ENCODE measurements around the gene MARCHF2. TPM values are rescaled to one million over a fixed set of nuclear protein-coding genes. Genes with fewer than 3 reads are reported as not detected.
"Not testable (repeated sequence)": the region's sequence is repeated elsewhere in the genome, so short reads cannot be mapped to it uniquely, and the experiment has no call there.

The MARCHF2 gene
- total RNA-seq, 1 experiment from 2014 or later, result 47.5 TPM

GRCh38 chr19:8399681-8400188 is 13.4 kb upstream of the MARCHF2 start:
- DNase-seq (ENCODE audit: low read depth), result no peak
- in situ Hi-C loops (cut with HindIII; ENCODE audit: low pct_unique_long_range_greater_than_20kb, low sequenced_read_pairs), result no loop called here

- in situ Hi-C loops (cut with HindIII; ENCODE audit: low pct_unique_long_range_greater_than_20kb, low sequenced_read_pairs), result no loop called here
- no peak for DNase-seq (ENCODE audit: low read depth)
Measured at GRCh38 chr19:8401981-8402411, 11.1 kb upstream of the MARCHF2 start.

DNA sequence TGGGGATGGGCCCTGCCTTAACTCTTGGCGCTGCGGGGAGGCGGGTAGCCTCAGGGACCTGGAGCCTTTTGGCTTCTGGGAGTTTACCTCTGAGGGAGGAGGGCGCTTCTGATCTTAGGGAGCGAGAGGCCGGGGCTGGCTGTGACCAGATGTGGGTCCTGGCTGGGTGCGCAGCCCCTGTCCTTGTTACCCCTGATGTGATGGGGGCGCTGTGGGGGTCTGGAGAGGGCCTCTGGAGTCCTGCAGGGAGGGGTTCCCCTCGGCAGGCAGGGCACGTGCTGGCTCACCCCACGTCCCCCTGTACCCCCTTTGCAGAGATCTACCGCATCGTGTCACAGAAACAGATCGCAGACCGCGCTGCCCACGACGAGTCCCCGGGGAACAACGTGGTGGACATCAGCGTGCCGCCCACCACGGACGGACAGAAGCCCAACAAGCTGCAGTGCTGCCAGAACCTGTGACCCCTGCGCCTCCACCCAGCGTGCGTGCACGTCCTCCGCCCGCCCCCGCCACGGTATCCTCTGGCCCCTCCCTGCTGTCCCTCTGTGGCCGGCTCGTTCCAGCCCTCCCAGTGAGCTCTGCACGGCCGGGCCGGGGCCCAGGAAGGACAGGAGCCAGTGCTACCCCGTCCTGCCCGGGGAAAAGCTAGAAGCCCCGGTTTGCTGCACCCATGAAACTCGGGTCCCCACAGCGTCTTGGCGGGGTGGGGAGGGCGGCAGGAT is 9.8 kb upstream of the MARCHF2 start:
- in situ Hi-C loops (cut with HindIII; ENCODE audit: low pct_unique_long_range_greater_than_20kb, low sequenced_read_pairs), result no loop called here
- DNase-seq (ENCODE audit: low read depth), result no peak

- in situ Hi-C loops (cut with HindIII; ENCODE audit: low pct_unique_long_range_greater_than_20kb, low sequenced_read_pairs), result no loop called here
Measured at GRCh38 chr19:8403820-8404109, 9.3 kb upstream of the MARCHF2 start.

GRCh38 chr19:8404391-8405151 is 8.5 kb upstream of the MARCHF2 start:
- in situ Hi-C loops (cut with HindIII; ENCODE audit: low pct_unique_long_range_greater_than_20kb, low sequenced_read_pairs), result no loop called here
- DNase-seq (ENCODE audit: low read depth), result no peak

More at GRCh38 chr19:8403820-8404109, 9.3 kb upstream of the MARCHF2 start:
- no peak for DNase-seq (ENCODE audit: low read depth)

DNA sequence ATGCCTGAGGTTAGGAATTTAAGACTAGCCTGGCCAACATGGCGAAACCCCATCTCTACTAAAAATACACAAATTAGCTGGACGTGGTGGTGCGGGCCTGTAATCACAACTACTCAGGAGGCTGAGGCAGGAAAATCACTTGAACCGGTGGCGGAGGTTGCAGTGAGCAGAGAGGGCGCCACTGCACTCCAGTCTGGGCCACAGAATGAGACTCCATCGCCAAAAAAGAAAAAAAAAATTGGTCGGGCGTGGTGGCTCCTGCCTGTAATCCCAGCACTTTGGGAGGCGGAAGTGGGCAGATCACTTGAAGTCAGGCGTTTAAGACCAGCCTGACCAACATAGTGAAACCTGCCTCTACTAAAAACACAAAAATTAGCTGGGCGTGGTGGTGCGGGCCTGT is 2.4 kb upstream of the MARCHF2 start:
- DNase-seq (ENCODE audit: low read depth); in situ Hi-C loops (cut with HindIII; ENCODE audit: low pct_unique_long_range_greater_than_20kb, low sequenced_read_pairs): not testable (repeated sequence)

GRCh38 chr19:8413629-8413995 is 507 bp downstream of the MARCHF2 start:
- in situ Hi-C loops (cut with HindIII; ENCODE audit: low pct_unique_long_range_greater_than_20kb, low sequenced_read_pairs), result no loop called here
- DNase-seq (ENCODE audit: low read depth), result no peak

- DNase-seq (ENCODE audit: low read depth), result no peak
- in situ Hi-C loops (cut with HindIII; ENCODE audit: low pct_unique_long_range_greater_than_20kb, low sequenced_read_pairs), result no loop called here
Measured at GRCh38 chr19:8416796-8417195, 3.7 kb downstream of the MARCHF2 start.

GRCh38 chr19:8421484-8422461 is 8.7 kb downstream of the MARCHF2 start:
- in situ Hi-C loops (cut with HindIII; ENCODE audit: low pct_unique_long_range_greater_than_20kb, low sequenced_read_pairs), result no loop called here
- DNase-seq (ENCODE audit: low read depth), result no peak

DNA sequence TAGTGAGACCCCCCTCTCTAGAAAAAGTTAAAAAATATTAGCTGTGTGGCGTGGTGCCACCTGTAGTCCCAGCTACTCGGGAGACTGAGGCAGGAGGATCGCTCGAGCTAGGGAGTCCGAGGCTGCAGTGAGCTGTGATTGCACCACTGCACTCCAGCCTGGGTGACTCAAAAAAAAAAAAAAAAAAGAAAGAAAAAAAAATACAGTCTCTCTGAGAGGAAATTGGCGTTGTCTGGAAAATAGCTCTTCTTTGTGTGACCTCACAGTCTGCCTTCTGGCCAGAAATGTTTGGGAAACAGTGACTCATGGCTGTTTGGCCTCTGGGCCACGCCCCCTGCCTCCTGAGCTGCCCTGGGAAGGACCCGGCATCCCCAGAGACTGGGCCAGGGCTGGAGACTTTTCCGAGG is 10.7 kb downstream of the MARCHF2 start:
- in situ Hi-C loops (cut with HindIII; ENCODE audit: low pct_unique_long_range_greater_than_20kb, low sequenced_read_pairs), result no loop called here

DNA sequence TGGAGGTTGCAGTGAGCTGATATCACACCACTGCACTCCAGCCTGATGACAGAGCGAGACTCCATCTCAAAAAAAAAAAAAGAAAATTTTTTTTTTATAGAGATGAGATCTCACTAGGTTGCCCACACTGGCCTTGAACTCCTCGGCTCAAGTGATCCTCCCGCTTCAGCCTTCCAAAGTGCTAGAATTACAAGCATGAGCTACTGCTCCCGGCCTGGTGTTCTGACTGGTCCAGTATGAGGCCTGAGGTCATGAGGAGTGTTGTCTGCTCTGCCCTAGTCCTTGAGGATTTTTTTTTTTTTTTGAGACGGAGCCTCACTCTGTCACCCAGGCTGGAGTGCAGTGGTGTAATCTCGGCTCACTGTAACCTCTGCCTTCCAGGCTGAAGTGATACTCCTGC is 12.2 kb downstream of the MARCHF2 start:
- DNase-seq (ENCODE audit: low read depth); in situ Hi-C loops (cut with HindIII; ENCODE audit: low pct_unique_long_range_greater_than_20kb, low sequenced_read_pairs): not testable (repeated sequence)

More for the DNA sequence above, 10.7 kb downstream of the MARCHF2 start:
- DNase-seq (ENCODE audit: low read depth), result peak; percentile 91

GRCh38 chr19:8426283-8426682 is 13.2 kb downstream of the MARCHF2 start:
- in situ Hi-C loops (cut with HindIII; ENCODE audit: low pct_unique_long_range_greater_than_20kb, low sequenced_read_pairs), result no loop called here
- DNase-seq (ENCODE audit: low read depth), result no peak

DNA sequence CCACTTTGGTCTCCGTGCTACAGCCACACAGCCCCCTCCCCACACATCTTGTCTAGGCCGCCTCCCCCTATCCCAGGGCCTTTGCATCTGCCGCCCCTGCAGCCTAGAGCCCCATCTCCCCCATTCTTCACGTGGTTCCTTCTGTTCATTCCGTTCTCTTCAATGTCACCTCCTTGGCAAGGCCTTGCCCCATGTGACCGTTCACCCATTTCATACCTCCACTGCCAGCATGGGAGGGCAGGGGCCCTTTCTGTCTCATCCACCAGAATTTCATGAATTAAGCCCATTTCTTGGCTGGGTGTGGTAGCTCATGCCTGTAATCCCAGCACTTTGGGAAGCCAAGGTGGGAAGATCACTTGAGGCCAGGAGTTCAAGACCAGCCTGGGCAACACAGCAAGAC is 15.9 kb downstream of the MARCHF2 start:
- DNase-seq (ENCODE audit: low read depth), result no peak
- in situ Hi-C loops (cut with HindIII; ENCODE audit: low pct_unique_long_range_greater_than_20kb, low sequenced_read_pairs), result no loop called here

GRCh38 chr19:8429826-8430225 is 16.7 kb downstream of the MARCHF2 start:
- DNase-seq (ENCODE audit: low read depth), result no peak
- in situ Hi-C loops (cut with HindIII; ENCODE audit: low pct_unique_long_range_greater_than_20kb, low sequenced_read_pairs), result no loop called here

DNA sequence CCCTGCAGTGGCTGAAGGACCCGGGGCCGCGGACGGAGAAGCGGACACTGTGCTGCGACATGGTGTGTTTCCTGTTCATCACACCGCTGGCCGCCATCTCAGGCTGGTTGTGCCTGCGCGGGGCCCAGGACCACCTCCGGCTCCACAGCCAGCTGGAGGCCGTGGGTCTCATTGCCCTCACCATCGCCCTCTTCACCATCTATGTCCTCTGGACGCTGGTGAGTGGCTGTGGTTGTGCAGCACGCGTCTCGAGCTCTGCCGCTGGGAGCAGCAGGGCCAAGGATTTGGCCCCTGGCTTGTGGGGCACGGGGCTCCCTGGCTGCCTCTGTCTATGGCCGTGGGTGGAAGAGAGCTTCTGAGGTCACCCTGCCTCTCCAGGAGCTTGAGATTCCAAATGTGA is 17.5 kb downstream of the MARCHF2 start:
- DNase-seq (ENCODE audit: low read depth), result no peak
- in situ Hi-C loops (cut with HindIII; ENCODE audit: low pct_unique_long_range_greater_than_20kb, low sequenced_read_pairs), result no loop called here

DNA sequence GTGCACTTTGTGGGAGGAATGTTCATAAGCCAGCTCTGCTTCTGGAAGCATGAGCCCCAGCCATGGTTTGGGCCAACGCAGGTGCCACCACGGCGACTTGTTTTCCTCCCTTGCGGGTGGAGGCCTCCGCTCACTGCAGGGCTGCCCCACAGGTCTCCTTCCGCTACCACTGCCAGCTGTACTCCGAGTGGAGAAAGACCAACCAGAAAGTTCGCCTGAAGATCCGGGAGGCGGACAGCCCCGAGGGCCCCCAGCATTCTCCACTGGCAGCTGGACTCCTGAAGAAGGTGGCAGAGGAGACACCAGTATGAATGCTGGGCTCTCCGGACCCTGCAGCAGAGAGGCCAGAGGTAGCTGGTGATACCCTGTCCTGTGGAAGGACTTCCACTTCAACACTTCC is 25.1 kb downstream of the MARCHF2 start:
- in situ Hi-C loops (cut with HindIII; ENCODE audit: low pct_unique_long_range_greater_than_20kb, low sequenced_read_pairs), result no loop called here
- no peak for DNase-seq (ENCODE audit: low read depth)

DNA sequence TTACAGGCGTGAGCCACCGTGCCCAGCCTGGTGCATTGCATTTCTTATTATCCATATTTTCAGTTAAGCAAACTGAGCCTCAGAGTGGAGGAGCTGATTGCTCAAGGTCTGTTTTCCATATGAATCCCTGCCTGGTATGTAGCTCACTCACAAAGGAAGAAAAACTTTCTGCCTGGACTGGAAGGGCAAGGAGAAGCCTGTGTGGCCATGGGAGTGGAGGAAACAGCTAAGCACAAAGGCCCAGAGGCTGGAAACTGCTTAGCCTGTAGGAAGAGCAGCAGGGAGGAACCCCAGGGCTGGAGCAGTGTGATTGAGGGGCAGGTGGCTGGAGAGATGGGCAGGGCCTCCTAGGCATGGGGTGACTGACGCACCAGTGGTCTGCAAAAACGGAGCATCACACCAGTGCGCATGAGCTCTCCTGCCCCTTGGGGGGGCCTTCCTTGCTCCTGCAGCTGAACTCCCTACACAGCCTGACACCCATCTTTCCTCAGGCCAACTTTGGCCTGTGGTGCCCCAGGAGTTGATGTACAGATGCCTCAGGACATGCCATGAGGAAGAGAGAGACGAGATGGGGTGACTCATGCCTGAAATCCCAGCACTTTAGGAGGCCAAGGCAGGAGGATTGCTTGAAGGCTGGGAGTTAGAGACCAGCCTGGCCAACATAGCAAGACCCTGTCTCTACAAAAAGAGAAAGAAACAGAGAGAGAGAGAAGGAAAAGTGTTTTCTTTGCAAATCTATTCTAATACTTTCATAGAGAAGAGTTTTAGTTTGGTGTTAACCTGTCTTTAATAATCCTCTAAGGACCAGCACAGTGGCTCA is 28.8 kb downstream of the MARCHF2 start:
- in situ Hi-C loops (cut with HindIII; ENCODE audit: low pct_unique_long_range_greater_than_20kb, low sequenced_read_pairs), result no loop called here
- no peak for DNase-seq (ENCODE audit: low read depth)

- DNase-seq (ENCODE audit: low read depth); in situ Hi-C loops (cut with HindIII; ENCODE audit: low pct_unique_long_range_greater_than_20kb, low sequenced_read_pairs): not testable (repeated sequence)
Measured at GRCh38 chr19:8444140-8444676, 31.1 kb downstream of the MARCHF2 start.

Measured in Caki2 (cell line).